Measurements from ENCODE around the gene PHACTR1.

The PHACTR1 gene

DNA sequence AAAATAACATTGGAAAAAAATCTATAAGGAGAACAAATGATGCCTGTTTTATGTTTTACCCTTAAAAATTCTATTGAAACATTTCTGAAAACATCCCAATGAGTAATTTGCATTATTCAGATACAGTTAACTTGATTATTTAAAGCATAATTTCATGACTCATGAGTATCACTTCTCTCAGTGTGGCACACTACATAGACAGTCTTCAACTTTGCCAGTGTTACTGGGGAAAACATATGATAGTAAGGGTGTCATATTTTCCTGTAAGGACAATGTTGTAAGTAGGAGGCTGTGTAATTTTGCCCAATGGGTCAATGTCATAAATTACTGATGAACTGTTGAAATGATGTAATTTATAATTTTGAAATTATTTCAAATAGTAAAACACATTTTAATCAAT is 125.5 kb downstream of the PHACTR1 start:
- H3K4me1 ChIP-seq (ENCODE audit: control insufficient read depth in 2 of 2, insufficient read depth in 2 of 2, low read length in 2 of 2) = no peaks in the 10 kb centered on the region
- peaks cover 0 to 4% of the 10 kb centered on the region in 2 donors for H3K9me3 ChIP-seq (ENCODE audit: control insufficient read depth in 2 of 2, low read length in 2 of 2)
- no peaks in the 10 kb centered on the region for H3K36me3 ChIP-seq (ENCODE audit: control insufficient read depth in 2 of 2, insufficient read depth in 2 of 2, low read length in 2 of 2)
- H3K27ac ChIP-seq (ENCODE audit: low read depth in 2 of 2, low read length in 2 of 2) = no peak overlapping the region
- H3K4me3 ChIP-seq (ENCODE audit: low read length in 2 of 2) = no peak overlapping the region
- no peak overlapping the region for H3K9ac ChIP-seq (ENCODE audit: low read depth in 1 of 2, low read length in 2 of 2)
- no peaks in the 10 kb centered on the region for H3K27me3 ChIP-seq (ENCODE audit: control insufficient read depth in 2 of 2, insufficient read depth in 2 of 2, low read length in 2 of 2)

DNA sequence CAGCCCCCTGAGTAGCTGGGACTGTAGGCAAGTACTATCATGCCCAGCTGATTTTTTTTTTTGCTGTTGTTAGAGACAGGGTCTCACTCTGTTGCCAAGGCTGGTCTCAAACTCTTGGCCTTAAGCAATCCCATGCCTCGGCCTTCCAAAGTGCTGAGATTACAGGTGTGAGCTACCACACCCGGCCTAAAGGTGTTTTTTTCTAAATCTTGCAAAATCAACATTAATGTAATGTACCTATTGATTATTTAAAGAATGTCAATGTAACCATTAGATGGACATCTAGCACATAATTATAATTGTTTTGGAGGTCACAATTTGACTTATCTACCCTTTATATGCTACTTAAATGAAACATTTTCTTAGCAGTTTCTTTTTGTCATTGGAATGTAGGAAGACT is 126.1 kb downstream of the PHACTR1 start:
- no peaks in the 10 kb centered on the region for H3K4me1 ChIP-seq (ENCODE audit: control insufficient read depth in 2 of 2, insufficient read depth in 2 of 2, low read length in 2 of 2)
- H3K27ac ChIP-seq (ENCODE audit: low read depth in 2 of 2, low read length in 2 of 2) = no peak overlapping the region
- no peaks in the 10 kb centered on the region for H3K27me3 ChIP-seq (ENCODE audit: control insufficient read depth in 2 of 2, insufficient read depth in 2 of 2, low read length in 2 of 2)
- no peaks in the 10 kb centered on the region for H3K36me3 ChIP-seq (ENCODE audit: control insufficient read depth in 2 of 2, insufficient read depth in 2 of 2, low read length in 2 of 2)
- H3K4me3 ChIP-seq (ENCODE audit: low read length in 2 of 2) = no peak overlapping the region
- peaks cover 0 to 3% of the 10 kb centered on the region in 2 donors for H3K9me3 ChIP-seq (ENCODE audit: control insufficient read depth in 2 of 2, low read length in 2 of 2)
- no peak overlapping the region for H3K9ac ChIP-seq (ENCODE audit: low read depth in 1 of 2, low read length in 2 of 2)

DNA sequence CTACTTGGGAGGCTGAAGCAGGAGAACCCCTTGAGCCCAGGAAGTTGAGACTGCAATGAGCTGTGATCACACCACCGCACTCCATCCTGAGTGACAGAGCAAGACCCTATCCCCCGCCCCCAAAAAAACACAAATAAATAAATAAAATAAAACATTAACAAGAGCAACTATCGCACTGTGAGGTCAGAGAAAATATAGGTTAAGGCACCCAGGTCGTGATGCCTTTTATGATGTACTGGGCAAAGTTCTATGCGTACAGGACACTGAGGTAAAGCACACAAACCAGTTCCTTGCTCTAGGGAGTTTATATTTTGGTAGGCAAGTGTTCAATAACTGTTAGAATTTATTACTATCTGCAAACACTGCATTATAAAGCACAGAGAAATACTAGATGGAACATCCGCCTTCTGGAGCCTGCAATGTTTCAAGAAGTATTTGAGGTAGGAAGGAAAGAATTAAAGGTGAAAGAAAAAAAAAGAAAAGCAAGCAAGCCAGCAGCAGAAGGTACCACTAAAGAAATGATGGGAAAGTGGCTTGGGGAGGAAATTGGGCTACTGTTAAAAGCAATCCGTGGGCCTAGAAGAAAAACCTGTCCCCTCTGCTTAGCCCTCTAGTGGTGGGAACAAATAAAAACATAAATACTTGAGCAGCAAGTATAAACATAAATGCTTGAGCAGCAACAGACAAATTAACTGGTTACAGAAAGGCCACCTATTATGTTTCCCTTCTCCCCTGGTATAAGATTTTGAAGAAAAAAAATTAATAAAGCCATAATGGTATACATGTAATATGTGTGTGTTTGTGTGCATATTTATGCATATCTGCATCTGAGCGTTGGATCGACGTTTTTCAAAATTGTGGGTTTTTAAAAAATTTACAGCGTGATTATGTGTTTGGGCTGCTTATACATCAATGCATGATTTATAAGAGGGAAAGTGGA is 128.0 kb downstream of the PHACTR1 start:
- Histone ChIP-seq H3K4me1 (ENCODE audit: control insufficient read depth in 2 of 2, insufficient read depth in 2 of 2, low read length in 2 of 2) (no peaks in the 10 kb centered on the region), H3K27me3 (ENCODE audit: control insufficient read depth in 2 of 2, insufficient read depth in 2 of 2, low read length in 2 of 2) (no peaks in the 10 kb centered on the region), H3K4me3 (ENCODE audit: low read length in 2 of 2) (no peak overlapping the region), H3K27ac (ENCODE audit: low read depth in 2 of 2, low read length in 2 of 2) (no peak overlapping the region), H3K9ac (ENCODE audit: low read depth in 1 of 2, low read length in 2 of 2) (no peak overlapping the region), H3K36me3 (ENCODE audit: control insufficient read depth in 2 of 2, insufficient read depth in 2 of 2, low read length in 2 of 2) (no peaks in the 10 kb centered on the region), H3K9me3 (ENCODE audit: control insufficient read depth in 2 of 2, low read length in 2 of 2) (no peaks in the 10 kb centered on the region)

DNA sequence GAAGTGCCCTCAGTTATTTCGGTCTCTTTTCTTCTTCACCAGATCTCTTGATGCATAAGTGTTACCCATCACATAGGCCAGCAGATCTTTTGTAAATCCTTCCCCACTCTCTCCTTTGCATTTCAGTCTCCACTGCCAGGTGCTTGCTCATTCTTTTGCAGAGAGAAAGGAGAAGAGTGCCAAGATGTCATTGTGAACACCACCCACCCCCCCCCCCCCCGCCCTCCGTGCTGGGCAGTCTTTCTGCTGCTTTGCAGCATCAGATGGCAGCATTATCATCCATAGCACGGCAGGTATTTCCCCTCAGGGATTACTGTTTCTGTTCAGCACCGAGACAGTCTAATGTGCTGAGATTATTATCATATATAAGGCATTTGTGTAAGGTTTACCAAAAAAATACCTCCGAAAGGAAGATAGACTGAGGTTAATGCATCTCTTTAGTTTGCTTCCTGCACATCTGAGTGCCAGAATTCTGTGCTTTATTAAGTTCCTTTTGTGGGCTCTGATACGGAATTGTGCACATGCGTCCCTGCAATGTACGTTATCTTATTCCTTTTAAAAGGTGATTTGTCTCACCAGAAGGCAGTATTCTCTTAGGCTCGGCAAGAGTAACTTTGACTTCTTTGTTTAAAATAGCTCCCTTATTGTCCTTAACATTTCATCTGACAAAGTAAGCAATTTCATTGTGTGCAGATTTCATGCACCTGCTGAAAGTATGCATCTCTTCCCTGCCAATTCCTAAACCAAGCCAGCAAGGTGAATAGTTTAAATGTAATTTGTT is 128.8 kb downstream of the PHACTR1 start:
- Histone ChIP-seq H3K4me1 (ENCODE audit: control insufficient read depth in 2 of 2, insufficient read depth in 2 of 2, low read length in 2 of 2) (no peaks in the 10 kb centered on the region), H3K36me3 (ENCODE audit: control insufficient read depth in 2 of 2, insufficient read depth in 2 of 2, low read length in 2 of 2) (no peaks in the 10 kb centered on the region), H3K27ac (ENCODE audit: low read depth in 2 of 2, low read length in 2 of 2) (no peak overlapping the region), H3K9me3 (ENCODE audit: control insufficient read depth in 2 of 2, low read length in 2 of 2) (no peaks in the 10 kb centered on the region), H3K27me3 (ENCODE audit: control insufficient read depth in 2 of 2, insufficient read depth in 2 of 2, low read length in 2 of 2) (no peaks in the 10 kb centered on the region), H3K4me3 (ENCODE audit: low read length in 2 of 2) (no peak overlapping the region), H3K9ac (ENCODE audit: low read depth in 1 of 2, low read length in 2 of 2) (no peak overlapping the region)

DNA sequence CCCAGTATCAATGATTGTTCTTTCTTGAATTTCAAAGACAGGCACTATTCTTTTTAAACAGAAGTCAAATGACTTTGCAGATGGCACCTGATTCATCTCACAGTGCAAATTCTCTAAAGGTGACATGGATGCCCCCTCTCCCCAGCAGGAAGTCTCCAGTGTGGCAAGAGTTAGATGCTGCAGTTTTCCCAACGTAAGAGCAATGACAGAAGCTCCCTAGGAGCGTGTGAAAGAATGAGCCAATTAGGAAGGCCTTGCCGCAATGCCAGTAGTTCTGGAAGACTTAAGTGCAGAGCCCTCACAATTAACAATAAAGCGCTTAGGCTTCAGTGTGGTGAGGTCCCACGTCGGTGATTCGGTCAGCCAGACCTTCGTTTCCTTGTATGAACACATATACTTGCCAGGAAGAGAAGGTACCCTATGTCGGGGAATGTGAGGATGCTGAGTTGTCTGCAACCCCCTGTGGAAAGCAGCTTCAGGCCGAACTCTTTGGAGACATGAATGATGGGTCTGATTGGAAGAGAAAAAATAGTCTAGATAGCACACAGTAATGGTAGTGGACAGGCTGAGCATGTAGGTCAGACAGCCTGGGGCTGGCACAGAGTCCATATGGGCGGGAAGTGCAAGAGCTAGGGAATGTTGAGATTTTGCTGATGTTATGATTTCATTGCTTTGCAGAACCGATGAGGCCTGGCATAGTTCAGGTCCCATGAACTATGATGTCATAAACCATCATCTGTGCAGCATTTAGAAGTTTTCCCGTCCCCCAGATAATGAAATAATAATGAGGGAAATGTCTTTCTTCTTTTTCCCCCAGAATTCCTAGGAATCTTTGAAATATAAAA is 132.6 kb downstream of the PHACTR1 start:
- Histone ChIP-seq H3K27ac (ENCODE audit: low read depth in 2 of 2, low read length in 2 of 2) (no peak overlapping the region), H3K9me3 (ENCODE audit: control insufficient read depth in 2 of 2, low read length in 2 of 2) (no peaks in the 10 kb centered on the region), H3K36me3 (ENCODE audit: control insufficient read depth in 2 of 2, insufficient read depth in 2 of 2, low read length in 2 of 2) (no peaks in the 10 kb centered on the region), H3K9ac (ENCODE audit: low read depth in 1 of 2, low read length in 2 of 2) (no peak overlapping the region), H3K4me3 (ENCODE audit: low read length in 2 of 2) (no peak overlapping the region), H3K4me1 (ENCODE audit: control insufficient read depth in 2 of 2, insufficient read depth in 2 of 2, low read length in 2 of 2) (no peaks in the 10 kb centered on the region), H3K27me3 (ENCODE audit: control insufficient read depth in 2 of 2, insufficient read depth in 2 of 2, low read length in 2 of 2) (no peaks in the 10 kb centered on the region)

DNA sequence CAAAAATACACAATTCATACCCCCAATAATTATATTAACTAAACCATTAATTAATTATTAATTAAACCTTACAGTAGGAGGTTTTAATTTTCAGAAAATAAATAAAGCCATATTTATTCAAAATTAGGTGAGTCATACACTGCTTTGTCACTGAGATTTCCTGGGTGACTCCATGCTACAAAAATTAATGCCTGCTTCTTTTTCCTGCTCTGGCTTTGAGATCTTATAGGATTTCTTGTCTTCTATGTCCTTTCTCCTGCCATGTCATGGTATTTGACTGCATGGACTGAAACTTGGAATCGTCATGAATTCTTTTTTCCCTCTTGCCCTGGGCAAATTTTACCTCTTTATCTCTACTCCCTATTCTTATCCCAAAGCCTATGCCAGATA is 133.2 kb downstream of the PHACTR1 start:
- H3K36me3 ChIP-seq (ENCODE audit: control insufficient read depth in 2 of 2, insufficient read depth in 2 of 2, low read length in 2 of 2) = no peaks in the 10 kb centered on the region
- no peaks in the 10 kb centered on the region for H3K9me3 ChIP-seq (ENCODE audit: control insufficient read depth in 2 of 2, low read length in 2 of 2)
- no peaks in the 10 kb centered on the region for H3K4me1 ChIP-seq (ENCODE audit: control insufficient read depth in 2 of 2, insufficient read depth in 2 of 2, low read length in 2 of 2)
- H3K27ac ChIP-seq (ENCODE audit: low read depth in 2 of 2, low read length in 2 of 2) = no peak overlapping the region
- H3K27me3 ChIP-seq (ENCODE audit: control insufficient read depth in 2 of 2, insufficient read depth in 2 of 2, low read length in 2 of 2) = no peaks in the 10 kb centered on the region
- no peak overlapping the region for H3K9ac ChIP-seq (ENCODE audit: low read depth in 1 of 2, low read length in 2 of 2)
- H3K4me3 ChIP-seq (ENCODE audit: low read length in 2 of 2) = no peak overlapping the region

DNA sequence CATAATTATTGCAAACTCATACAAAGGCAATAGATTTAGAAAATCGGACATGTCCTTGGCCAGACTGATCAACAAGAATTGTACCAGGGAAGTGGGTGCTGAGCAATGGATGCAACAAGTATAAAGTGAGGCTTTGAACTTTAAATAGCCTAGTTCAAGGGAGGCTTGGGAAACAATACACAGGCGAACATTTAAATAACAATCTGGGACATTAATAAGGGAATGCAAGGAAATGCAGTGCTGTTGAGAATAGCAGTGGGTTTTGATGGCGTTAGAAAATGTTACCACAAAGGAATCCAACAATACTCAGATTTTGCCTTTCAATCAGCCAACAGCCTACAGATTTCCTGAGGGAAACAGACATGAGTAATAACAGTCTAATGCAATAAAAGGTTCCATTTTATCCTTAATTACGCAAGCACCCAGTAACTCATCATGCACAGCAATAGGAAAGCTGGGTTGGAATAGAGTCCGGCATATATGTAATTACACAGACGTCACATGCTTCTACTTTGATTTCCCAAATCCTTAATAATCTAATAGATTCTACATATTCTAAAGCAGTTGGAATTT is 134.6 kb downstream of the PHACTR1 start:
- H3K9me3 ChIP-seq (ENCODE audit: control insufficient read depth in 2 of 2, low read length in 2 of 2) = no peaks in the 10 kb centered on the region
- no peaks in the 10 kb centered on the region for H3K36me3 ChIP-seq (ENCODE audit: control insufficient read depth in 2 of 2, insufficient read depth in 2 of 2, low read length in 2 of 2)
- H3K27me3 ChIP-seq (ENCODE audit: control insufficient read depth in 2 of 2, insufficient read depth in 2 of 2, low read length in 2 of 2) = no peaks in the 10 kb centered on the region
- no peak overlapping the region for H3K4me3 ChIP-seq (ENCODE audit: low read length in 2 of 2)
- no peak overlapping the region for H3K9ac ChIP-seq (ENCODE audit: low read depth in 1 of 2, low read length in 2 of 2)
- no peak overlapping the region for H3K27ac ChIP-seq (ENCODE audit: low read depth in 2 of 2, low read length in 2 of 2)
- no peaks in the 10 kb centered on the region for H3K4me1 ChIP-seq (ENCODE audit: control insufficient read depth in 2 of 2, insufficient read depth in 2 of 2, low read length in 2 of 2)

DNA sequence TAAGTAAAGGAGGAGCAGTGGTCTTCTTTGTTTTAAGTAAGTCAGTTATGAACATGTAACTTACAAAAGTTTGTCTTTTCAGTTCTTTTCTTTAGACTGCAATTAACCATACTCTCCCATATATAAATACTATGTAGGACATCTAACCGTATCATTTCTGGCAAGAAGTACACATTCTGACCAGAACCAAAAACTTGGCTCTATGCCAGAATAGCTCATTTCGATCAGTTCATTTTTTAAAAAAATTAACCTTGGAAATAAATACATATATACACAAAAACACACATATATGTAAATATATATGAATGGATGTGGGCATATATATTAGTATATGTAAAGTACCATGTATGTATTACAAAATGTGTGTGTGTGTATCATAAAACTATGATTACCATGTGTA is 145.0 kb downstream of the PHACTR1 start:
- no peaks in the 10 kb centered on the region for H3K9me3 ChIP-seq (ENCODE audit: control insufficient read depth in 2 of 2, low read length in 2 of 2)
- no peaks in the 10 kb centered on the region for H3K27me3 ChIP-seq (ENCODE audit: control insufficient read depth in 2 of 2, insufficient read depth in 2 of 2, low read length in 2 of 2)
- H3K27ac ChIP-seq (ENCODE audit: low read depth in 2 of 2, low read length in 2 of 2) = no peak overlapping the region
- no peak overlapping the region for H3K4me3 ChIP-seq (ENCODE audit: low read length in 2 of 2)
- H3K4me1 ChIP-seq (ENCODE audit: control insufficient read depth in 2 of 2, insufficient read depth in 2 of 2, low read length in 2 of 2) = no peaks in the 10 kb centered on the region
- H3K36me3 ChIP-seq (ENCODE audit: control insufficient read depth in 2 of 2, insufficient read depth in 2 of 2, low read length in 2 of 2) = no peaks in the 10 kb centered on the region
- H3K9ac ChIP-seq (ENCODE audit: low read depth in 1 of 2, low read length in 2 of 2) = no peak overlapping the region

DNA sequence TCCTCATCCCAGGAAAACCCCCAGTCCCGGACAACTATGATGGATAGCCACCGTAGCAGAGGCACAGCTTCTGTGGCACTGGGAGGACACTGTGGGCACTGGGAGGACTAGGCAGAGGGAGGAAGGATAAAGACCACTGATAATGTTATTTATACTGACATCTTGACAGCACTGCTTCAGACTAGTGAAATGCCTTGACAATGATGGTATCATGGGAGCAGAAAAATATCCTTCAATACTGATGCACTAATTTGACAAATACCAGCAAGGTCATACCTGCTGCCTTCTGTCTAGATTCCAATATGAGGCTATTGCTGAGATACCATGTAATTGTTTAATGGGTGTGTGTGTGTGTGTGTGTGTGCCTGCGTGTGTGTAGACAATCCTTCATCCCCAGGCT is 148.6 kb downstream of the PHACTR1 start:
- Histone ChIP-seq H3K27ac (ENCODE audit: low read depth in 2 of 2, low read length in 2 of 2) (no peak overlapping the region), H3K4me1 (ENCODE audit: control insufficient read depth in 2 of 2, insufficient read depth in 2 of 2, low read length in 2 of 2) (no peaks in the 10 kb centered on the region), H3K9me3 (ENCODE audit: control insufficient read depth in 2 of 2, low read length in 2 of 2) (no peaks in the 10 kb centered on the region), H3K27me3 (ENCODE audit: control insufficient read depth in 2 of 2, insufficient read depth in 2 of 2, low read length in 2 of 2) (no peaks in the 10 kb centered on the region), H3K9ac (ENCODE audit: low read depth in 1 of 2, low read length in 2 of 2) (no peak overlapping the region), H3K36me3 (ENCODE audit: control insufficient read depth in 2 of 2, insufficient read depth in 2 of 2, low read length in 2 of 2) (no peaks in the 10 kb centered on the region), H3K4me3 (ENCODE audit: low read length in 2 of 2) (no peak overlapping the region)
